ENCODE data around the gene DHDDS. TPM values are rescaled to one million over a fixed set of nuclear protein-coding genes. Genes with fewer than 3 reads are reported as not detected.

The DHDDS gene
- total and polyA plus RNA-seq, 2 of the 13 experiments (the other 11 are each of a cell fraction or from before 2014, with no cell fraction given): 18.9 to 28.3 TPM

- TF ChIP-seq HMGXB3 (CRISPR knock-in tag; IDR thresholded peaks at IDR 0.05; ENCODE audit: borderline replicate concordance) (peak; percentile 99), SP4 (CRISPR knock-in tag; IDR thresholded peaks at IDR 0.05) (peak; percentile 95), ZNF740 (CRISPR knock-in tag; IDR thresholded peaks at IDR 0.05) (peak; percentile 96), DDIT3 (CRISPR knock-in tag; IDR thresholded peaks at IDR 0.05) (peak; percentile 98), ZHX1 (CRISPR knock-in tag; IDR thresholded peaks at IDR 0.05; ENCODE audit: low read depth) (peak; percentile 99), CEBPG (CRISPR knock-in tag; IDR thresholded peaks at IDR 0.05) (peak; percentile 82), ZNF547 (CRISPR knock-in tag; IDR thresholded peaks at IDR 0.05) (peak; percentile 100), CAMTA2 (CRISPR knock-in tag; IDR thresholded peaks at IDR 0.05; ENCODE audit: borderline replicate concordance) (peak; percentile 100), BATF2 (CRISPR knock-in tag; IDR thresholded peaks at IDR 0.05) (peak; percentile 100), E2F5 (CRISPR knock-in tag; conservative IDR thresholded peaks at IDR 0.05) (peak; percentile 99), MEIS2 (CRISPR knock-in tag; IDR thresholded peaks at IDR 0.05) (peak; percentile 100), ISX (CRISPR knock-in tag; conservative IDR thresholded peaks at IDR 0.05) (peak; percentile 100), NFRKB (IDR thresholded peaks at IDR 0.05) (no peak), ZNF24 (IDR thresholded peaks at IDR 0.05) (0 out of 2 replicates have a peak, but pooled peaks have one; percentile 40), ZNF598 (CRISPR knock-in tag; IDR thresholded peaks at IDR 0.05; ENCODE audit: borderline replicate concordance) (peak; percentile 100), ZFP37 (CRISPR knock-in tag; IDR thresholded peaks at IDR 0.05; ENCODE audit: borderline replicate concordance) (peak; percentile 100)
- TF ChIP-seq, protein P1, sequence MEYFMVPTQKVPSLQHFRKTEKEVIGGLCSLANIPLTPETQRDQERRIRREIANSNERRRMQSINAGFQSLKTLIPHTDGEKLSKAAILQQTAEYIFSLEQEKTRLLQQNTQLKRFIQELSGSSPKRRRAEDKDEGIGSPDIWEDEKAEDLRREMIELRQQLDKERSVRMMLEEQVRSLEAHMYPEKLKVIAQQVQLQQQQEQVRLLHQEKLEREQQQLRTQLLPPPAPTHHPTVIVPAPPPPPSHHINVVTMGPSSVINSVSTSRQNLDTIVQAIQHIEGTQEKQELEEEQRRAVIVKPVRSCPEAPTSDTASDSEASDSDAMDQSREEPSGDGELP (IDR thresholded peaks at IDR 0.05; ENCODE audit: borderline replicate concordance, low read depth): no peak
- TF ChIP-seq, protein P2, sequence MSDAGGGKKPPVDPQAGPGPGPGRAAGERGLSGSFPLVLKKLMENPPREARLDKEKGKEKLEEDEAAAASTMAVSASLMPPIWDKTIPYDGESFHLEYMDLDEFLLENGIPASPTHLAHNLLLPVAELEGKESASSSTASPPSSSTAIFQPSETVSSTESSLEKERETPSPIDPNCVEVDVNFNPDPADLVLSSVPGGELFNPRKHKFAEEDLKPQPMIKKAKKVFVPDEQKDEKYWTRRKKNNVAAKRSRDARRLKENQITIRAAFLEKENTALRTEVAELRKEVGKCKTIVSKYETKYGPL (CRISPR knock-in tag; IDR thresholded peaks at IDR 0.05): peak; percentile 100
Observed at GRCh38 chr1:26408604-26409003, 23.5 kb upstream of the DHDDS start (continued).
